NAMALWA (cell line): Measurements from ENCODE around the gene ATP6AP1.

Experiments
- DNase-seq: peaks from one replicate; pipeline ENCODE4 v3.0.0-alpha.2; 2015; ENCODE audit warnings: low spot score

Gene ATP6AP1

DNA sequence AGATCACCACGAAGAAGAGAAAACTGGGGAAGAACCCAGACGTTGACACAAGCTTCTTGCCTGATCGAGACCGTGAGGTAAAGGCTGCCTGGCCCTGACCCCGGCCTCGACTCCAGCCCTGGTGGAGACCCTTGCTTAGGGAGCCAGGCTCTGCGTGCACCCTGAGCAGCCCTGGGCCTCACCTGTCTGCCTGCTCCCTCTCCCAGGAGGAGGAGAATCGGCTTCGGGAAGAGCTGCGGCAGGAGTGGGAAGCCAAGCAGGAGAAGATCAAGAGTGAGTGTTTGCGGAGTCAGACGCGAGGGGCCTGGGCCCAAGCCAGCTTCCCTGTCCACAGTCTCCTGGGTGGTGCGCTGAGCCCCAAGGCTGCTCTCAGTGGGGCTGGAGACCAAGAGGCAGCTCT, 20.0 kb downstream of the ATP6AP1 start:
- DNase-seq, result no peak

DNA sequence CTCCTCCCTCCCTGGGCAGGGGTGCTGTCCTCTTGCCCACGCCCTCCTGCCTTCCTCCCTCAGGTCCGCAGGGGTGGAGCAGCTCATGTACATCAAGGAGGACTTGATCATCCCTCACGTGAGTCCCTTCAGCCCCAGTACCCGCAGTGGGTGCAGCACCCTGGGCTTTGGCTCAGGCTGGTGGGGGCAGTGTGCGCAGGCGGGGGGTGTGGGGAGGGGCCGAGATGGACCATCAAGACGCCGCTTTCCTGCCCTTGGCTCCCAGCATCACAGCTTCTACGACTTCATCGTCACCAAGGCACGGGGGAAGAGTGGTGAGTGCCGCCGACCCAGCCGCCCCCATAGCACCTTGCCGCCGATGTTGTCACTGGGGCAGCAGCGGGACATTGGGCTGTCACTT, 21.1 kb downstream of the ATP6AP1 start:
- no peak for DNase-seq

DNA sequence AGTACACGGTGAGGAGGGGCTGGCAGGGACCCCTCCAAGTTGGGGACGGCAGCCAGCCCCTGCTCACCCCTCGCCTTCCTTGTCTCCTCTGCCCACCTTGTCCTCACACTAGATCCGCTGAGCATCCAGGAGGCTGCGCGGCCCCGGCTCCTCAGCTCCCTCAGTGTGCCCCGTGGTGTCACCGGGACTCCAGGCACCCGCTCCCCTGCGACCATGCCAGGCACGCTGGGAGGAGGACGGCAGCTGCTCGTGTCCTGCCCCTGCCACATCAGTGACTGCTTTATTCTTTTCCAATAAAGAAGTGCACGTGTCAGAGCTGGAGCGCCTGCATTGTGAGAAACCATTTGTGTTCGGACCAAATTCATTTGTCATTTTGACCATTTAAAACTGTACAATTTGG, 21.8 kb downstream of the ATP6AP1 start:
- no peak for DNase-seq

DNA sequence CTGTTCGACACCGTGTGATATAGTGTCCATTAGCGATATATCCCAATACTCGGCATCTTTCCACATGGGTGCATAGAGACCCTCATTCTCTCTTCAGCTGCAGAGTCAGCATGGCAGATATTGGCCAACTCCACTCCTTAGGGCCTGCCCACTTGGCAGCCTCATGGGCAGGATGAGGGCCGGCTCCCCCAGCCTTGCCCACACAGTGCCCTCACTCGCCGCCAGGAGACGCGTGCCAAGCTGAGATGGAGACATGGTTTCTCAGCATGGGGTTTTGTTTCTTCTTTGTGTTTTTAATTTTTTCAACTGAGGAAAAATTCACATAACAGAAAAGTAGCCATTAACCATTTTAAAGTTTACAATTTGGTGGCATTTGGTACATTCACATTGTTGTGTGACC, 24.3 kb downstream of the ATP6AP1 start:
- no peak for DNase-seq

DNA sequence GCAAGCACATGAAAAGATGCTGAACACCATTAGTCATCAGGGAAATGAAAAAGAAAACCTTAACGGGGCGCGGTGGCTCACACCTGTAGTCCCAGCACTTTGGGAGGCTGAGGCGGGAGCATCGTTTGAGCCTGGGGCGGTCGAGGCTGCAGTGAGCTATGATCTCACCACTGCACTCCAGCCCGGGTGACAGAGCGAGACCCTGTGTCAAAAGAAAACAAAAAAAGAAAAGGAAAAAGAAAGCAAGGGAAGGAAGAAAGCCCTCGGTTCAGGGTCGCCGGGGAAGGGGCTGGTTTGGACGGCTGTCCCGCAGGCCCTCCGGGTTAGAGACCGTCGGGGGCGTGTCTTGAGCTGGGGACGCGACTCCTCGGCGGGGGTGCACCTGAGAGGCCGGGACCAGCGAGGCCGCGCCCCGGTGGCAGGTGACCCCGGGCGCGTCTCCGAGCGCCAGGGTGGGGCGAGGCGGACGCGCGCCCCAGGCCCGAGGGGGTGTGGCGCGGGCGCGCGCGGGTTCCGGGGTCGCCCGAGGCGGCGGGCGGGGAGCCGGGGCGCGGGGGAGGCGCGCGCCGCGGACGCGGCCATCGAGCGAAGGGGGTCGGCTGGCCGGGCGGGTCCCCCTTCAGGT, 29.1 kb downstream of the ATP6AP1 start:
- DNase-seq, result peak; percentile 60

DNA sequence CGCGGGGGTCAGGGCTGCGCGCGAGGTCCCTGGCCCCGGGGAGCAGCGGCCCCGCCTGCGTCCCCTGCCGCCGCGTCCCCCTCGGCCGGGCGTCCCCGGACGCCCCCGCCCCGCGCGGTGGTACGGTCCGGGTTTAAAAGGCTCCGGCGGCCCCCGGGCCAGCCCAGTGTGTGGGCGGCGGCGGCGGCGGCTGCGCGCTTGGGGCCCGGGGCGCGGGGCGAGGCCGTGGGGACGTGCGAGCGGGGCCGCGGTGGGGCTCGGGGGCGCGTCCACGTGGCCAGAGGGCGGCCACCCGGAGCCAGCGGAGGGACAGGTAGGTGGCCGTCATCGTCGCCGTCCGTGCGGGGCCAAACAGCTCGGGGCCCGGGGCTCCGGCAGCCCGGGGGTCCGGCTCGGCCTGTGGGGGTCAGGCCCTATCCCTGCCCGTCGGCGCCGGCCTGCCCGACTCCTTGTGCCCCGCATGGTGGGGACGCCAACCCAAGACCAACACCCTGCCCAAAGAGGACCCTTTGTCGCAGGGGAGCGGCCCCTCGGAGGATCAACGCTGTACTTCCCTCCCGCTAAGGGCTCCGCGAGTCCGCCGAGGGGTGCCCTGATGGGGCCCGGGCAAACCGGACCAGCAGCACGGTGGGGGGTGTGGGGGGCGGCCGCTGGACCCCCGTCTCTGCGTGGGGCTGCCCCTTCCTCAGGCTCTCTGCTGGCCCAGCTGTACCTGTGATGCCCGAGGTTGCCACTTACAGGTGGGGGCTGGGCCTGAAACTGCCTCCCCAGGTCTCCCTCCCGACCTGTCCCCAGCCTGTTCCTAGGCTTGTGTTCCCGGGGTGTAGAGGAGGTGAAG, 29.9 kb downstream of the ATP6AP1 start, which contains the start of gene PLXNA3:
Gene PLXNA3 (plus strand): TSS at position 166 of the 838 bp plus-strand sequence. CDS start 1,903 bp downstream, outside the sequence.
- DNase-seq, result peak; percentile 39

DNA sequence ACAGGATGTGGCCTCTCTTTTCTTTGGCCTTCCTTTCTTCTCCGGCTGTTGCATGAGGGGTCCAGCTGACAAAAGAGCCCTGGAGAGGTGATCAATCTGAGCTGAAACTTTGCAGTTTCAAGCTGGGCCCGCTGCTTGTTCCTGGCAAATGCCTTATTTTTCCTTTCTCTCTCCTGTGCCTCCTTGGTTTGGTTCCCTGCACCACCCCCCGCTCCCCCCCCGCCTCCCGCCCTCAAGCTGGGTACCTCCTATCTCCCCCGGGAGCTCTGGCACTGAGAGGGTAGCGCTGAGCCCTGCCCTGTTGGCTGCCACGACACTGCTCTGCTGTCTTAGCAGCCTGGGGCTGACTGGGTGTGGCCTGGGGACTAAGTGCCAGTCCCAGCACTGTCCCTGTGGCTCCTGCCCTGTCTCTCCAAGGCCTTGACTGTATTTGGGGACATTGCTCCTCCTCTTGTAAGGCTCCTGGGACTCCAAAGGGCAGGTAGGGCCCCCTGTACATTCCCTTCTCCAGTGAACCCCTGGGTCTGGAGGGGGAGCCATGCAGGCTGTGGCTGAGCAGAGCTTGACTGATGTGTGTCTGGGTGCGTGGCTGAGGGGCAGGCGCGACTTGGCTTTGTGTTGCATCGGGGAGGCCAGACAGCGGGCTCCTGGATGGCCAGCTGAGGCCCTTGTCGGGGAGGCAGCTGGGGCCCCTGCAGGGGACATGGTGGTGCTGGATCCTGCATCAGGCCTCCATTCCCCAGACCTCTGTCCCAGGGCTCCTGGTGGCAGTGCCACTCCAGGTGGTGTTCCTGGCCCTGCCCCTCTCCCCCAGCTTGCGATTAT, 30.7 kb downstream of the ATP6AP1 start:
- DNase-seq, result peak; percentile 48

DNA sequence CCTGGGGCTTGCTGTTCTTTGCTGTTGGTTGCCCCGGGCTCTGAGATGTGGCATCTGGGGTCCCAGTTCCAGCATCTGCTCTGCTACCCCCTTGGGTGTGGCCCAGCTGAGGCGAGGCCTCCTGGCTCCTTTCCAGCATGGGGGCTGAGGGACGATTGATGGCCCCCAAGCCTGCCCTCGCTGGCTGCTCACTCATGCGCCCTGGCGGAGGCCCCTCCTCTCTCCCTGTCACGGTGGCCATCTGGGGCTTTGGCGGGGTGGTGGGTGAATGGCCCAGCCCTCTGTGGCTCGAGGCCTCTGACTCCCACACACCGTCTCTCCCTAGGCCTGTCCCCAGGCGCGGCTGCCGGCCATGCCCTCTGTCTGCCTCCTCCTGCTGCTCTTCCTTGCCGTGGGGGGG, 31.4 kb downstream of the ATP6AP1 start:
- no peak for DNase-seq

DNA sequence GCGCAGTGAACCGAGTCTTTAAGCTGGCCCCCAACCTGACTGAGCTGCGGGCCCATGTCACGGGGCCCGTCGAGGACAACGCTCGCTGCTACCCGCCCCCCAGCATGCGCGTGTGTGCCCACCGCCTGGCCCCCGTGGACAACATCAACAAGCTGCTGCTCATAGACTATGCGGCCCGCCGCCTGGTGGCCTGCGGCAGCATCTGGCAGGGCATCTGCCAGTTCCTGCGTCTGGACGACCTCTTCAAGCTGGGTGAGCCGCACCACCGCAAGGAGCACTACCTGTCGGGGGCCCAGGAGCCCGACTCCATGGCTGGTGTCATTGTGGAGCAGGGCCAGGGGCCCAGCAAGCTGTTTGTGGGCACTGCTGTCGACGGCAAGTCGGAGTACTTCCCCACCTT, 31.8 kb downstream of the ATP6AP1 start:
- no peak for DNase-seq

DNA sequence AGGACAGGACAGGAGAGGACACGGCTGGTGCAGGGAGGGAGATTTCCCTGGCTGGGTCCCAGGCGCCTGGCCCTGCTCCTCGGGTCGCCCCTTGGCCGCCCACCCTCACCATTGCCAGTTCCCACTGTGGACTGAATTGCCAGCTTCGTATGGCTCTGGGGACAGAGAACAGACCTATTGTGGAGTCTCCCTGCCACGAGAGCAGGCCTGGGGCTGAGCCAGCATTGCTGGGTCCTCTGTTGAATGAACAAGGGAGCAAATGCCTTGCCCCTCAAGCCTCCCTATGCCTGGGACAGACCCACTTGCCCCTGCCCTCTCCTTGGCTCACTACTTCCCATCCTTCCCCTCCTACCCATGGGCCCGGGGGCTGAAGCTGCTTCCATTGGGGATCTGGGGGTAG, 33.9 kb downstream of the ATP6AP1 start:
- DNase-seq, result no peak

DNA sequence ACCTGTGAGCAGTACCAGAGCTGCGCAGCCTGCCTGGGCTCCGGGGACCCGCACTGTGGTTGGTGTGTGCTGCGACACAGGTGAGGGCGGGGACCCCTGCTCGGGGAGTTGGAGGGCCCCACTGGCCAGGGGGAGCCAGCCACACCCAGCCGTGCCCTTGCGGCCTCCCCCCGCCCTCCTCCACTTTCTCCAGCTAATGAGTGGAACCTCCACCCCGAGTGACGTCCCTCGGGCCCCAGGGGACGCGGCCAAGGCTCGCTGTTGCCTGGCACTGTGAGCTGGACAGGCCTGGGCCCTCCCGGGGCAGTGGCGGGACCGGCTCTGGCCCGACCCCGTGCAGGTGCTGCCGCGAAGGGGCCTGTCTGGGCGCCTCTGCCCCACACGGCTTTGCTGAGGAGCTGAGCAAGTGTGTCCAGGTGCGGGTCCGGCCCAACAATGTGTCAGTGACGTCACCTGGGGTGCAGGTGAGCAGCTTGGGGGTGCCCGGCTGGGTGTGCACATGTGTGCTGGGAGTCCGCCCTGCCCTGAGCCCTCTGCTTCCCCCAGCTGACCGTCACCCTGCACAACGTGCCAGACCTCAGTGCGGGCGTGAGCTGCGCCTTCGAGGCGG, 35.2 kb downstream of the ATP6AP1 start:
- no peak for DNase-seq

DNA sequence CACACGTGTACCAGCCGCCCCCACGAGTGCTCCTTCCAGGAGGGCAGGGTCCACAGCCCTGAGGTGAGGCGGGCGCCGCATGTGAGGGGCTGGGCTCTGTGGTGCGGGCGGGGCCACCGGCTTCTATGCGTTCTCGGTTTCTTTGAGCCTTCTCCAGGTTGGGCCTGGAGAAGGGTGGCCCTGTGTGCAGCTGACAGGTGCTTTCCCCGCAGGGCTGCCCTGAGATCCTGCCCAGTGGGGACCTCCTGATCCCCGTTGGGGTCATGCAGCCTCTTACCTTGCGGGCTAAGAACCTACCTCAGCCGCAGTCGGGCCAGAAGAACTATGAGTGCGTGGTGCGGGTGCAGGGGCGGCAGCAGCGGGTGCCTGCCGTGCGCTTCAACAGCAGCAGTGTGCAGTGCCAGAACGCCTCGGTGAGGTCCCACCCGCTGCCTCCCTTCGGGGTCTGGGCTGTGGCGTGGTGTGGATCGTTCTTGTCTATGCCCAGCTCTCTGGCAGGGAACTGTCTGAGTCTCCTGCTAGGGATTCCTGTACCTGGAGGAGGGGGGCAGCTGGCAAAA, 36.4 kb downstream of the ATP6AP1 start:
- DNase-seq, result no peak

DNA sequence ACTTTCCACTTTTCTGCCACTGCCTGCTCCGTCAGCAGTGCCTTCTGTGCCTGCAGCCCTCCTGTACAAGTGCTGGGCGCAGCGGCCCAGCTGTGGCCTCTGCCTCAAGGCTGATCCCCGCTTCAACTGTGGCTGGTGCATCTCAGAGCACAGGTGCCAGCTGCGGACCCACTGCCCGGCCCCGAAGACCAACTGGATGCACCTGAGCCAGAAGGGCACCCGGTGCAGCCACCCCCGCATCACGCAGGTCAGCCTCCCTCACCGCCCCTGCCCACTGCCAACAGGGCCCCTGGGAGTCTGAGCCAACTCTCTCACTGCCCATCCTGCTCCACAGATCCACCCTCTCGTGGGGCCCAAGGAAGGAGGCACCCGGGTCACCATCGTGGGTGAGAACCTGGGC, 37.1 kb downstream of the ATP6AP1 start:
- no peak for DNase-seq

DNA sequence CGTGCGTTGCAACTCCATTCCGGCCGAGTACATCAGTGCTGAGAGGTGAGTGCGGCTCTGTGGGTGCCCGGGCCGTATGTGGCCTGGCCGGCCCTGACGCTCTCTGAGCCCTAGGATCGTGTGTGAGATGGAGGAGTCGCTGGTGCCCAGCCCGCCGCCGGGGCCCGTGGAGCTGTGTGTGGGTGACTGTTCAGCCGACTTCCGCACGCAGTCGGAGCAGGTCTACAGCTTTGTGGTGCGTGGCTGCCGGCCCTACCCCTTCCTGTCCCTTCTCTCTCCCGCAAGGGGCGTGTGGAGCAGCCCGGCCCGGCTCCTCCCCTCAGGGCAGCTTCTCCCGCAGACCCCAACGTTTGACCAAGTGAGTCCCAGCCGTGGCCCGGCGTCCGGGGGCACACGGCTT, 37.6 kb downstream of the ATP6AP1 start:
- no peak for DNase-seq

DNA sequence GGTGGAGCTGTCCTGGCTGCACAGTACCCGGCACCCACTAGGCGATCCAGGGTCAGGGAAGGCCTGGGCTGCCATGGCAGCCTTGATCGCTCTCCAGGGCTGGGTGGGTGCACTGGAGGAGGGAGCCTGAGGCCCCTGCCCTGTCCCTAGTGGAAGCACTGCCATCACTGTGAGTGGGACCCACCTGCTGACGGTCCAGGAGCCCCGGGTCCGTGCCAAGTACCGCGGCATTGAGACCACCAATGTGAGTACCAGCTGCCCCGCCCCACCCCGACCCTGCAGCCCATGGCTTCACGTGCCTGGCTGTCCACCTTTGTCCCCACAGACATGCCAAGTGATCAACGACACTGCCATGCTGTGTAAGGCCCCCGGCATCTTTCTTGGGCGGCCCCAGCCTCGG, 38.4 kb downstream of the ATP6AP1 start:
- DNase-seq, result no peak

DNA sequence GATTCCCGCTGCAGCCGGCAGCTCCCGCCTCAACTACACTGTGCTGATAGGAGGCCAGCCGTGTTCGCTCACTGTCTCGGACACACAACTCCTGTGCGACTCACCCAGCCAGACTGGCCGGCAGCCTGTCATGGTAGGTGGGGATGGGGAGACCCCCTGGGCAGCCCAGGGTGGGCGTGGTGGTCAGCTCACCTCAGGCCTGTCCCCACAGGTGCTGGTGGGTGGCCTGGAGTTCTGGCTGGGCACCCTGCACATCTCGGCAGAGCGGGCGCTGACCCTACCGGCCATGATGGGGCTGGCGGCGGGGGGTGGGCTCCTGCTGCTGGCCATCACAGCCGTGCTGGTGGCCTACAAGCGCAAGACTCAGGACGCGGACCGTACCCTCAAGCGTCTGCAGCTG, 39.1 kb downstream of the ATP6AP1 start:
- no peak for DNase-seq

DNA sequence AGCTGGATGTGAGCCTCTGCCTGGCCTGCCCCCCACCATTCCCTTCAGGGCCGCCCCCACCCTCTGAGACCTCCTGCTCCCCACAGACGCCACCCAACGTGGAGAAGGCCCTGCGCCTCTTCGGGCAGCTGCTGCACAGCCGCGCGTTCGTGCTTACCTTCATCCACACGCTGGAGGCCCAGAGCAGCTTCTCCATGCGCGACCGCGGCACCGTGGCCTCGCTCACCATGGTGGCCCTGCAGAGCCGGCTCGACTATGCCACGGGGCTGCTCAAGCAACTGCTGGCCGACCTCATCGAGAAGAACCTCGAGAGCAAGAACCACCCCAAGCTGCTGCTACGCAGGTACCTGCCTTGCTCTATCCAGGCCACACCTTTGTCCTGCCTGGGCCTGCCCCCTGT, 39.7 kb downstream of the ATP6AP1 start:
- no peak for DNase-seq

DNA sequence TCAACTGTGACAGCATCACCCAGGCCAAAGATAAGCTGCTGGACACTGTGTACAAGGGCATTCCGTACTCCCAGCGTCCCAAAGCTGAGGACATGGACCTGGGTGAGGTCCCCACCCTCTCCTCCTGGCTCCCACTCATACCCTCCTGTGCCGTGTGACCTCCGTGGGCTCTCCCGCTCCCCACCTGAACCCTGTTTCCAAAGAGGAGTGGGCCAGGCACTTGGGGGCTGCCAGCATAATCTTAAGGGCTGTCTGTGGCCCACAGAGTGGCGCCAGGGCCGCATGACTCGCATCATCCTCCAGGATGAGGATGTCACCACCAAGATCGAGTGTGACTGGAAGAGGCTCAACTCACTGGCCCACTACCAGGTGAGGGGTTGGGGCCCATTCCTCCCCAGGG, 40.6 kb downstream of the ATP6AP1 start:
- no peak for DNase-seq

DNA sequence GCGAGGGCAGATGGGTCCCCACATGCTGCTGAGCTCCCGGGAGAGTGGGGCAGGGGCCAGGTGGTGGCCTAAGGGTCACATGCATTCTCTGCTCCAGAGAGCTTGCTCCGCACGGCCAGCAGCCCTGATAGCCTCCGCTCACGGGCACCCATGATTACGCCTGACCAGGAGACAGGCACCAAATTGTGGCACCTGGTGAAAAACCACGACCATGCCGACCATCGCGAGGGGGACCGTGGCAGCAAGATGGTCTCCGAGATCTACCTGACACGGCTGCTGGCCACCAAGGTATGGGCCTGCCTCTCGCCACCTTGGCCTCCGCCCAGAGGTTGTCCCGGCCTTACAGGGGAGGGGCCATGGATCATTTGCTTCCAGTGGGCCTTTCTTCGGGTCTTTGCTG, 41.4 kb downstream of the ATP6AP1 start:
- DNase-seq, result no peak

DNA sequence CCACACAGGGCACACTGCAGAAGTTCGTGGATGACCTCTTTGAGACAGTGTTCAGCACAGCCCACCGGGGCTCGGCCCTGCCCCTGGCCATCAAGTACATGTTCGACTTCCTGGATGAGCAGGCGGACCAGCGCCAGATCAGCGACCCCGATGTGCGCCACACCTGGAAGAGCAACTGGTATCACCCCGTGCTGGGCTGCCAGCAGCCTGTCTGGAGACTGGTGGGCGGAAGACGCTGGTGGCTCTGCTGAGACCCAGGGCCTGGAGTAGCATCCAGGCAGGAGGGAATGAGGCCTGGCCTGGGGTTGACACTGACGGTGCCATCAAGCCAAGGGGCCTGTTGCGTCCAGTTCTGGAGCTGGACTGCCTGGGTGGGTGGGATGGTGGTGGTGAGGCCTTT, 42.0 kb downstream of the ATP6AP1 start:
- no peak for DNase-seq

DNA sequence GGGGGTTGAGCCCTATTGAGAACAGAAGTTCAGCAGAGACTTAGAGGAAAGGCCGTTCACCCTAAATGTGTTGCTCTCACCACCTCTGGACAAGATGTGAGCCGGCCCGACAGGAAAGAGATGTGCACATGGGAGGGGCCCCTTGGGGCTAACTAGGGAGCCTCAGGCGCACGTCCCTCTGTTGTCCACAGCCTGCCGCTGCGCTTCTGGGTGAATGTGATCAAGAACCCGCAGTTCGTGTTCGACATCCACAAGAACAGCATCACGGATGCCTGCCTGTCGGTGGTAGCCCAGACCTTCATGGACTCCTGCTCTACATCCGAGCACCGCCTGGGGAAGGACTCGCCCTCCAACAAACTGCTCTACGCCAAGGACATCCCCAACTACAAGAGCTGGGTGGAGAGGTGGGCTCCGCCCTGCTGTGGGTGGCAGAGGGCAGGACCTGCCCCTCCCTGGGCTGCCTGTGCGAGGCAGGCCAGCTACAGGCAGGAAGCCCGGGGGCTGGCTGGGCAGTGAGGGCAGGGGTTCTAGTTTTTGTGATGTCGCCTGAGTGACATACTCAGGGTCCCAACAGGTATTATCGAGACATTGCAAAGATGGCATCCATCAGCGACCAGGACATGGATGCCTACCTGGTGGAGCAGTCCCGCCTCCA, 42.6 kb downstream of the ATP6AP1 start:
- no peak for DNase-seq
